Calu3 (cell line): ENCODE results near the gene CCNG2. TPM values are rescaled to one million over a fixed set of nuclear protein-coding genes. Genes with fewer than 3 reads are reported as not detected.

Experiments
- BruUV-seq: library from RNA; stranded (reverse); fragments of 400-500 nt; replicated peaks from 2 replicates; lab custom pipeline; 2021; lab: Mats Ljungman, UMichigan
- CTCF ChIA-PET: fragments of 300-600 bp; sonication (Branson Sonifier 250); formaldehyde crosslinking; loops from one replicate; lab custom pipeline; 2022; ENCODE audit warnings: antibody characterized with exemption; lab: Charles Lee
- DNase-seq: peaks from one replicate; pipeline ENCODE4 v3.0.0; 2022
- H3K27ac Mint-ChIP-seq: one replicate; pipeline ENCODE4 v1.8.0; 2022; ENCODE audit warnings: mixed read lengths; ENCODE audit not compliant: unreplicated experiment
- H3K27me3 Mint-ChIP-seq: one replicate; pipeline ENCODE4 v1.8.0; 2022; ENCODE audit warnings: mixed read lengths; ENCODE audit not compliant: unreplicated experiment
- H3K36me3 Mint-ChIP-seq: one replicate; pipeline ENCODE4 v1.8.0; 2022; ENCODE audit warnings: mild to moderate bottlenecking, moderate library complexity, mixed read lengths; ENCODE audit not compliant: insufficient read depth, unreplicated experiment
- H3K4me1 Mint-ChIP-seq: one replicate; pipeline ENCODE4 v1.8.0; 2022; ENCODE audit warnings: mild to moderate bottlenecking, low read depth, mixed read lengths; ENCODE audit not compliant: unreplicated experiment
- H3K4me3 Mint-ChIP-seq: one replicate; pipeline ENCODE4 v1.8.0; 2022; ENCODE audit warnings: mild to moderate bottlenecking, low read depth, moderate library complexity, mixed read lengths; ENCODE audit not compliant: unreplicated experiment
- H3K9me3 Mint-ChIP-seq: one replicate; pipeline ENCODE4 v1.8.0; 2022; ENCODE audit warnings: low read depth, mixed read lengths; ENCODE audit not compliant: unreplicated experiment
- CTCF ChIP-seq: fragments of 200-600 bp; IDR thresholded peaks from one replicate; pipeline ENCODE4 v1.8.0; 2022; ENCODE audit warnings: antibody characterized with exemption; ENCODE audit not compliant: unreplicated experiment
- intact Hi-C: fragments of 100-400 bp; cut with micrococcal nuclease; formaldehyde crosslinking; loops from one replicate; pipeline ENCODE4 v1.10.0; 2022; ENCODE audit not compliant: unreplicated experiment
- total RNA-seq: library from RNA; stranded (reverse); gene quantifications from 2 replicates; pipeline ENCODE4 v1.2.3, GENCODE V29; 2022

CCNG2 gene
- total RNA-seq, 1 experiment from 2014 or later, result 25.2 TPM

DNA sequence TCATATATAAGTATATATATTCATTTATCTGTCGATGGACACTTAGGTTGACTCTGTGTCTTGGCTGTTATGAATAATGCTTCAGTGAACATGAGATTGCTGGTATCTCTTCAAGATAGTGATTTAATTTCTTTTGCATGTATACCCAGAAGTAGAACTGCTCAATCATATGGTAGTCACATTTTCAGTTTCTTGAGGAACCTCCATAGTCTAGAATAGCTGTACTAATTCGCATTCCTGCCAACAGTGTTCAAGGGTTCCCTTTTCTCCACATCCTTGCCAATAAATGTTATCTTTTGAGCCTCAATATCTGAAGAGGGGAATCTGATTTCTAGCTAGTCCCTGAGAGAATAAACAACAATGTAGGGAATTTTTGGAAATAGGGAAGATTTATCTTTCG lies 32.4 kb upstream of the CCNG2 start:
- H3K4me1 Mint-ChIP-seq, result no peaks in the 10 kb centered on the region
- no peak for DNase-seq
- no peak overlapping the region for H3K4me3 Mint-ChIP-seq
- H3K9me3 Mint-ChIP-seq, result no peaks in the 10 kb centered on the region
- intact Hi-C loops, result no loop called here
- TF ChIP-seq CTCF, result no peak
- peaks cover 12% of the 10 kb centered on the region for H3K27me3 Mint-ChIP-seq
- no peak overlapping the region for H3K27ac Mint-ChIP-seq
- H3K36me3 Mint-ChIP-seq, result no peaks in the 10 kb centered on the region
- CTCF ChIA-PET, result no interaction called here
- no TSS peak for BruUV-seq

- no peak for TF ChIP-seq CTCF
- Mint-ChIP-seq H3K27me3 (peaks cover 12% of the 10 kb centered on the region), H3K36me3 (no peaks in the 10 kb centered on the region), H3K4me3 (no peak overlapping the region), H3K27ac (no peak overlapping the region), H3K4me1 (no peaks in the 10 kb centered on the region), H3K9me3 (no peaks in the 10 kb centered on the region)
- no TSS peak for BruUV-seq
- no peak for DNase-seq
- CTCF ChIA-PET, result no interaction called here
- intact Hi-C loops, result no loop called here
Observed at GRCh38 chr4:77125961-77126360, 31.0 kb upstream of the CCNG2 start.

DNA sequence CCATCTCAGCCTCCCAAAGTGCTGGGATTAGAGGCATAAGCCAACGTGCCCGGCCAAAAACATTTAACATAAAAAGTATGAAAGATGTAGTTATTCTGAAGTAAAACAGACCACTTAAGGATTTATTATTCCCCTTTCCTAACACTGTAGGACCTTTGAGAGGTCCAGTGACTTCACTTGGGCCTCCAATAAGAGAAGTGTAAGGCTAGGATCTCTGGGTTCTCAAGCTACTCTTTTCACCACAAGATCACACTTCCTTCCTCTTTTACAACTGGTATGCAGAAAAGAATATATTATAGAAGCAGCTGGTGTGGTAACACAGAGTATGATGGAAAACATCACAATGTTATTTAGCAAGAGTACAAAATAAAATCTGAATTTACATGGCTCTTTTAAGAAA lies 30.2 kb upstream of the CCNG2 start:
- DNase-seq, result no peak
- Mint-ChIP-seq H3K4me1 (no peaks in the 10 kb centered on the region), H3K27me3 (peaks cover 12% of the 10 kb centered on the region), H3K9me3 (no peaks in the 10 kb centered on the region), H3K36me3 (no peaks in the 10 kb centered on the region), H3K4me3 (no peak overlapping the region), H3K27ac (no peak overlapping the region)
- CTCF ChIA-PET, result interaction anchor here (0.5 to 0.6 kb wide), 2 partner anchors 11 to 16 kb away, joined by 3 to 5 read pairs; no protein-coding TSS in a partner anchor
- no peak for TF ChIP-seq CTCF
- no TSS peak for BruUV-seq
- intact Hi-C loops, result no loop called here

- intact Hi-C loops, result no loop called here
- DNase-seq, result no peak
- H3K36me3 Mint-ChIP-seq, result no peaks in the 10 kb centered on the region
- no peaks in the 10 kb centered on the region for H3K9me3 Mint-ChIP-seq
- no TSS peak for BruUV-seq
- no peaks in the 10 kb centered on the region for H3K4me1 Mint-ChIP-seq
- peaks cover 12% of the 10 kb centered on the region for H3K27me3 Mint-ChIP-seq
- H3K4me3 Mint-ChIP-seq, result no peak overlapping the region
- CTCF ChIA-PET, result interaction anchor here (0.5 to 0.6 kb wide), 2 partner anchors 11 to 17 kb away, joined by 3 to 5 read pairs; no protein-coding TSS in a partner anchor
- no peak overlapping the region for H3K27ac Mint-ChIP-seq
- TF ChIP-seq CTCF, result no peak
Observed at GRCh38 chr4:77127215-77127614, 29.8 kb upstream of the CCNG2 start.
